T-helper 1 cell treated with Interleukin-12 subunit alpha and Interleukin-12 subunit beta and Interleukin-4 antibody, amounts not matched to agents 30 ng/mL and 1 ng/mL, for 36 hours (primary cell): ENCODE measurements around the gene CDRT15L2. TPM values are rescaled to one million over a fixed set of nuclear protein-coding genes. Genes with fewer than 3 reads are reported as not detected.
"Not testable (repeated sequence)": the region's sequence is repeated elsewhere in the genome, so short reads cannot be mapped to it uniquely, and the experiment has no call there.

Experiments used
- intact Hi-C: fragments of 100-400 bp; cut with micrococcal nuclease; formaldehyde crosslinking; loops from one replicate; pipeline ENCODE4 v1.15.1; 2024
- total RNA-seq: library from RNA; stranded (reverse); gene quantifications from 2 replicates; pipeline ENCODE4 v1.2.3, GENCODE V29; 2022

CDRT15L2 gene
- total RNA-seq: not detected in 2 replicates

GRCh38 chr17:20579424-20579823 is at the start of gene CDRT15L2:
Gene CDRT15L2 (plus strand): TSS chr17:20579724. CDS start chr17:20579744, 20 bp downstream.
- intact Hi-C loops: not testable (repeated sequence)

- intact Hi-C loops: not testable (repeated sequence)
These were observed 49.4 kb upstream of the CDRT15L2 start for GRCh38 chr17:20530104-20530503.

DNA sequence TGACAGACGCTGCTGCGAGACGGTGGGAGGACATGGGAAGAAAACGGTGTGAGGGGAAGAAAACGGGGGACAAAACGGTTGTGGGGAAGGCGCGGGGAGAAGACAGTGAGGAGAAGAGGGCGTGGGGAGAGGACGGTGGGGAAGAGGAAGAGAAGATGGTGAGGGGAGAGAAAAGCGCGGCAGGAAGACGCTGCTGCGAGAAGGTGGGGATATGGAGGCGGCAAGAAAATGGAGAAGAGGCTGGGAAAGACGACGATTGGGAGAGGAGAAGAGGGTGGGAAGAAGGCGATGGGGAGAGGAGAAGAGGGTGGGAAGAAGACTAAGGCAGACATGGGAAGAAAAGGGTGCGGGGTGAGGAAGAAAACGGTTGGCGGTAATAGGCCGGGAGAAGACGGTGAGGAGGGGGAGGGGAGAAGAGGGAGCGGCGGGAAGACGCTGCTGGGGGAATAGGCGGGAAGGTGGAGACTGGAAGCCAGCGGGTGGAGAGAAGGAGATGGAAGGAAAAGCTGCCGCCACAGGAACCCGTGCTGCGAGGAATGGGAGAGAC is 46.9 kb upstream of the CDRT15L2 start:
- intact Hi-C loops: not testable (repeated sequence)

GRCh38 chr17:20533206-20533605 is 46.3 kb upstream of the CDRT15L2 start:
- intact Hi-C loops: not testable (repeated sequence)

- intact Hi-C loops: not testable (repeated sequence)
These were observed 44.6 kb upstream of the CDRT15L2 start for GRCh38 chr17:20534711-20535550.

DNA sequence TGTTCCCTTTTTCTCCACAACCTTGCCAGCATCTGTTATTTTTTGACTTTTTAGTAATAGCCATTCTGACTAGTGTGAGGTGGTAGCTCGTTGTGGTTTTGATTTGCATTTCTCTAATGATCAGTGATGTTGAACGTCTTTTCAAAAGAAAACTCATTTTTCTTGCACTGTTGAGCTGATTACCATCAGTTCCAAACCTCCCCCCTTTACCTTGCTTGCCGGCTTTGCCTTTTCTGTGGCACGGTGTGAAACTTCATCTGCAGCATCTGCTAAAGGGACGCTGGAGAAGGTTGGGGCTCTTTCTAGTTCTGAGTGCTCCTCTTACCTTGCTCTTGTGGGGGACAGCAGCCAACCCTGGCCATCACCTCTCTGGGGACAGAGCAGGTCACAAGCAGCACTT is 39.1 kb upstream of the CDRT15L2 start:
- intact Hi-C loops: not testable (repeated sequence)

GRCh38 chr17:20540865-20541264 is 38.7 kb upstream of the CDRT15L2 start:
- intact Hi-C loops: not testable (repeated sequence)

- intact Hi-C loops: not testable (repeated sequence)
These were observed 37.5 kb upstream of the CDRT15L2 start for GRCh38 chr17:20541853-20542546.

GRCh38 chr17:20547923-20548322 is 31.6 kb upstream of the CDRT15L2 start:
- intact Hi-C loops: not testable (repeated sequence)

- intact Hi-C loops: not testable (repeated sequence)
These were observed 26.6 kb upstream of the CDRT15L2 start for GRCh38 chr17:20552920-20553319.

DNA sequence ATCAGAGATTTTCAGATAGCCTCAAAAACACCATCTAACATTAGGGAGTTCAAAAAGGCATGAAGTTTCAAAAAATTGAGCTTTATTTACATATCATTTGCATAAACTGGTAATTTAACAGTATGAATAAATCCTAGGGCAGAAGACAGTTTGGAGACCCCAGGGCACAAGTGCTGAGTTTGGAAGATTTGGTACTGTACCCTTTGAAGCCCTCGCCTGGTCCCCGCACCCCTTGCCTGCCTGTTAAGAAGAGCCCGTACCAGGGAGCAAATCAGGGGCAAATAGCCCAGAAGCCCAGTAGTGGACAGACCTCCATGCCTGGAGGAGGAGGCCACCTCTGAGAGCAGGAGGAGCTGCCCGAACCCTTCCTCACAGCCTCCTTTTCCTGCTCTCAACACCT is 24.8 kb upstream of the CDRT15L2 start:
- intact Hi-C loops: not testable (repeated sequence)

DNA sequence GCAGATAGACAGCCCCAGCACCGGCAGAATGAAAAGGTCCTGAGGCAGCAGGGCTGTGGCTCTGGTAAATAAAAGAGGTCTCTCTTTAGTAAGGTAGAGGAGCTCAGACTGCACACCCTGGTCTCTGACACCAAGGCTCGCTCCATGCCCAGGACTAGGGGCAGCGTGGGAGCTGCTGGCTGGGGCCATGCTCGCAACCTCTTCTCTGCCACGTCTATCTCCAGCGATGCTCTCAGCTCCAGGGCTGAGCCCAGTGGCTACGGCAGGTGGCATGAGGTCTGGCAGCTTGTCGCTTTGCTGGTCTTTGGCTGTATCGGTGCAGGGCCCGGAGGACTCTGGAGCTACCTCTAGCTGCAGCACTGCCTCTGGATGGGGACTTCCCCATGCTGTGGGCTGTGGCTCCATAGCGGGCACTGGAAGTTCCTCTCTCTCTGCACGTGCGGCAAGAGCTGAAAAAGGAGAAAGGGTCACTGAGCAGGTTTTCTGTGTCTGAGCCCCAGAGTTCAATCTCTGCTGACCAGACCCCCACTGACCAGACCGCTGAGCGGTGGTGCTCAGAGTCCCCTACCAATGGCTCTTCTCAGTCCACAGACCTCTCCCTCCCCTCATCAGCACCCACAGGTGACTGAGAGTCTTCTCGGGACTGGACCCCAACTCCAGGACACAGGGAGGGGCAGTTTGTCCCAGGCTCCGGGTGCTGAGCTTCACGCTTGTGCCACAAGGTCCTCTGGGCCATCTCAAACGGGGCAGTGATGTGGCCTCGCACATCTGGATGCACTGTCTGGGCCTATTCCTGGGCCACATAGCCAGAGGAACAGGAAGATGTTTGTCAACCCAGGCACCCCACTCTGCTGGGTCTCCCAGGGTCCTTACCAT is 24.2 kb upstream of the CDRT15L2 start:
- intact Hi-C loops: not testable (repeated sequence)

- intact Hi-C loops: not testable (repeated sequence)
These were observed 21.4 kb upstream of the CDRT15L2 start for GRCh38 chr17:20558096-20558495.

GRCh38 chr17:20559018-20559417 is 20.5 kb upstream of the CDRT15L2 start:
- intact Hi-C loops: not testable (repeated sequence)

- intact Hi-C loops: no loop called here
These were observed 16.9 kb upstream of the CDRT15L2 start for GRCh38 chr17:20562587-20562986.

- intact Hi-C loops: not testable (repeated sequence)
These were observed 14.3 kb upstream of the CDRT15L2 start for GRCh38 chr17:20565245-20565644.

- intact Hi-C loops: no loop called here
These were observed 13.8 kb upstream of the CDRT15L2 start for GRCh38 chr17:20565711-20566110.

DNA sequence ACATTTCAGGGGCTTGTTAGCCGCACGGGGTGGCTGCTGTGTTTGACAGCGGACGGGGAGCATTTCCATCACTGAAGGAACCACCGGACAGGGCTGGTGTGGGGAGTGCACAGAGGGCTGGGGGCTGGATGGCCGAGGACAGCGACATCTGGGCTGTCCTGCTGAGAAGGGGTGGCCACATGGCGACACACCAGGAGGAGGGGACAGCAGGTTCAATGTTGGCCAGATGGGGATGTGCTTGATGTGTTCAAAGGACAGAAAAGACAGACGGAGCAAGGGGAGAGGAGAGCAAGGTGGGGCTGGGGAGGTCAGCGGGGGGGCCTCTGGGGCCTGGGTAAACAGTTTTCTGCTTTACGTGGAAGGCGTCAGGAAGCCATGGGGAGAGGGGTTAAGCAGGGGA is 12.8 kb upstream of the CDRT15L2 start:
- intact Hi-C loops: not testable (repeated sequence)

DNA sequence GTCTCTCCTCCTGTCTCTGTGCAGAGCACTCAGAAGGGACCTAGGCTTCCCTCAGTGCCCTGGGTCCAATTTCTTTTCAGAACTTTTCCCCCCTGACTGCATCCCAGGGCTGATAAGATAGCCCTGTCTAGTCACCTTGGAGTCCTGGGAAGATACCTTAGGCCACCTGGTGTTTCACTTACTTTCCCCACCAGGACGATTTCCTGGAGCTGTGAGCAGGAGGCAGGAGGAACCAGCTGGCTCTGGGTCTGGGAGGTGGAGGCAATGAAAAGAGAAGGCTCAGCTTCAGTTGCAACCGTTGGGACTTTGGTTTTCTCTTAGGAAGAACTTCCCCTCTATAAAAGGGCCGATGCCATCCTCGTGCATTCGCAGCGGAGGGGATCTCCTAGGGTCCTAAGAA is 12.1 kb upstream of the CDRT15L2 start:
- intact Hi-C loops: not testable (repeated sequence)

GRCh38 chr17:20568604-20569003 is 10.9 kb upstream of the CDRT15L2 start:
- intact Hi-C loops: not testable (repeated sequence)

DNA sequence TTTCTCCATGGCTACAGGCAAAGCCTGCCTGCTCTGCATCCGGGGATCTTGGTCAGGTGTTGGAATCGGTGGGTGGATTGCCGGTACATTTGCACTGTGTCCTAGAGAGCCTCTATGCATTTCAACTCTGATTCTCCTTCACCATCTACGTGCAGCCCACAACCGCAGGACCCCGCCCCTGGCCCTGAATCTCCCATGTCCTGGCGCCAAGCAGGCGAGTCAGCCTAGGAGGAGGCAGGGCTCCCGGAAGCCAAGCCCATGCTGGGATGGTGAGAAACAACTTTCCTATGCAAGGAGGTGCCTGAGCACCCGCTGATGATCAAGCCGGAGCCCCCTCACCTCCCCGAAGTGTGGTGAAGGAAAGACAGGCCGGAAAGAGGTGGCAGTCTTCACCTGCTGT is 7.9 kb upstream of the CDRT15L2 start:
- intact Hi-C loops: not testable (repeated sequence)
